GM08714 (cell line): ENCODE results near the gene TTC38.

Source experiments
- H3K4me3 ChIP-seq: fragments of 200-500 bp; sonication (Bioruptor generic); 2 replicates; pipeline ENCODE4 v1.5.1; 2014; ENCODE audit warnings: mild to moderate bottlenecking, low read length, inconsistent platforms
- ZNF274 ChIP-seq: IDR thresholded peaks from 2 replicates; pipeline ENCODE4 v1.6.1; 2012; ENCODE audit warnings: mild to moderate bottlenecking, low read depth, low read length

Gene TTC38

DNA sequence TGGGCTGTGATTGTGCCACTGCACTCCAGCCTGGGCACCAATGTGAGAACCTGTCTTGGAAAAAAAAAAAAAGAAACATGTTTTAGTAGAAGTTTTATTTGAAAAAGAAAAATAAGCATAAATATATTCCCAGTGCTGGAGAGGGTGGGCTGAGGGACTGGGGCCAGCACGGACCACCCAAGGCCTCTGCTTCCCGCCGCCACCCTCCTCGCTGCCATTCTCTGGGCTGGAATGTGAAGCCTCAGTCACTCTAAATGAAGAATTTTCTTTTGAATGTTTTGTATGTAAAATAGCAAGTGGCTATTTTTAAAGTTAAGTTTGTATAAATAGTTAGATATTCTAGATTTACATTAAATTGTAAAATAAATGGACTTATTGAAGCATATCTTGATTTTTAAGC, 62.6 kb downstream of the TTC38 start:
- TF ChIP-seq ZNF274 = no peak
- H3K4me3 ChIP-seq = no peak overlapping the region

DNA sequence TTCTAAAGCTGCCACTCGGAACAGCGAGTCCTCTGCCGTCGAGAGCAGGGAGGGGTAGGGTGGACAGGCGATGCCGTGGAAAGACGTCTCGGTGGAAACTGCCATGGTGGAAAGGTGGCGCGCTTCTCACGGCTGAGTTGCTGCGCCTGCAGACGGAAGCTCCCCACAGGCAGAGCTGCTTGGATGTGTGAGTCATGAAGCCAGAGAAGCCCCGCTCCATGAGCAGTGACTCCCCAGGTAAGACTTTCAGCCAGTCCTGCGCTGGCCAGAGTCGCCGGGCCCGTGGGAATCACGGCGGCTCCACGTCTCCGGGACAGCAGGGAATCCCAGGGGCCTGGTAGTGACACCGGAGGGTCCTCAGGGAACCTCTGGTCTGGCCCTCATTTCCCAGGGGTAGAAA, 63.7 kb downstream of the TTC38 start:
- no peak overlapping the region for H3K4me3 ChIP-seq
- TF ChIP-seq ZNF274 = no peak

DNA sequence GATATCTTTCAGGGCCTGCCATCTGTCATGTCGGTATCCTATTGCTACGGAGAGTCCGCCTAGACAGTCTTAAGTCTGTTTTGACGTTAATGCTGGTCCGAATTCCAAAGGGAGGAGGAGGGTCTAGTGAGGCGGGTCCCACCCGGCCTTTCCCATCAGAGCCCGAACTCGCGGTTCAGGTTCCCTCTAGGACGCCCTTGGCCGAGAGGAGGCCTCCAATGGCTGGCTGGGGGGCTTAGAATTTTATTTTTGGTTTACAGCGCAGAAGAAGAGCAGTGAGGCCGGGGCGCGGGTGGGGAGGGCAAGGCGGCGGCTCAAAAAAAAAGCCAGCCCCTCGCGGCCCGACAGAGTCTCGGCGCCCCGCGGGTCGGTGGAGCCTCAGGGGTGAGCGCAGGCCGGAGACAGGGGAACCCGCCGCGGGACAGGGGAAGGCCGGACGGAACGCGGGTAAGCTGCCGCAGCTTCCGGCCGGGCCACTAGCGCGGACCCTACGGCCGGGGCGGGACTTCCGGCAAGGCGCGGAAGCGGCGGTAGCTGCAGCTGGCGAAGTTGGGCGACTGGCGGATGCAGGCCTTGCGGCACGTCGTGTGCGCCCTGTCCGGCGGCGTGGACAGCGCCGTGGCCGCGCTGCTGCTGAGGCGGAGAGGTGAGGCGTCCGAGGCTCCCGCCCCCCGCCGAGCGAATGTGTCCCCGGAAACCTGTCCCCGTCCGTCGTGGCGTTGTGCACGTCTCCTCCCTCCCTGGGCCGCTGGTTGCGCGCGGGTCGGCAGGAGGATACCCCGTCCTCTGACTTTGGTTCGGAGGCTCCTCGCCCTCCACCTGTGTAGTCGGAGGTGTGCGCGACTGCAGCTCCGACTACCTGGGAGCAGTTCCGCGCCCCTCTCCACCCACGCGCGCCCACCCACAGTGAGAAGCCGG, 67.7 kb downstream of the TTC38 start, which contains the start of gene TRMU:
TSS of gene TRMU (plus strand) at position 514 of the 918 bp plus-strand sequence. CDS start at position 565, 51 bp downstream.
- TF ChIP-seq ZNF274 = no peak
- H3K4me3 ChIP-seq = peak within 1 kb of the TSS; percentile 94

DNA sequence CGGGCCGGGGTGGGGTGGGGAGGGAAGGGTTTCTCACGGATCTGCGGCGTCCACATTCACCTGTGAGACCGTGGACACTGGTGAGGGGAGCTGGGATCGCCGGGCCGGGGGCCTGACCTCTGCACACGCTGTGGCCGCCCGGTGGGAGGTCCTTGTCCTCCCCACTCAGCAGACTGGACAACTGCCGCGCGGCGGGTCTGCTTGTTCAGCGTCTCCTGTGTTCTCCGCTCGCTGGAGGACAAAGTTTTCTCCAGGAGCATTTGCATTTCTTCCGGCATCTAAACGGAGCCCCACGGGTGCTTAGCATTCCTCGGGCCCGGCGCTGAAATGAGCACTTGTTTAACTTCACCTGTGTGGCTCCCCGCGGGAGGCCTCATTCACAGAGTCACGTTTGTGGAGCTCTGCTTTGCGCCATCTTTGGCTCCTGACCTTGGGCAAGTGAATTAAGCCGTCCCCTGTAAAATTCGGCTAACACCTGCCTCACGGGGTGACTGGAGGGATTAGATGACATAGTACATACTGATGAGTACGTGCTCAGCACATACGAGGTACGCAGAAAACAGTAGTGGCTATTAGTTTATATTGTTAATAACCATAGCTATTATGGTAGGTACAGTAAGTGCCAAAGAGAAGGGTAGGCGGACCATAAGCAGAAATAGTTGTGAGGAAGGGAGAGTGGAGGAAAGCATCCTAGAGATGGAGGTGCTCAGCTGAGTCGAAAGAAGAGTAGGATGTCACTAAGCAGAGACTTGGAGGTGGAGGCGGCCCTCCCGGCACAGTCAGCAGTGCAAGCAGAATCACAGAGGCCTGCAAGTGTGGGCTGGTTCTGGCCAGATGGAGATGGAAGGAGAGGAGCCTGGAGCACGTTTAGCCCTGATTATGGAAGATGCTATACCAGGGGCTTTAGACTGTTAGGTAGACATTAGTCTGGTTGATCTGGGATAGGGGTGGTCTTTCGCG, 68.6 kb downstream of the TTC38 start:
- TF ChIP-seq ZNF274 = no peak
- H3K4me3 ChIP-seq = peak overlapping the region; percentile 94

DNA sequence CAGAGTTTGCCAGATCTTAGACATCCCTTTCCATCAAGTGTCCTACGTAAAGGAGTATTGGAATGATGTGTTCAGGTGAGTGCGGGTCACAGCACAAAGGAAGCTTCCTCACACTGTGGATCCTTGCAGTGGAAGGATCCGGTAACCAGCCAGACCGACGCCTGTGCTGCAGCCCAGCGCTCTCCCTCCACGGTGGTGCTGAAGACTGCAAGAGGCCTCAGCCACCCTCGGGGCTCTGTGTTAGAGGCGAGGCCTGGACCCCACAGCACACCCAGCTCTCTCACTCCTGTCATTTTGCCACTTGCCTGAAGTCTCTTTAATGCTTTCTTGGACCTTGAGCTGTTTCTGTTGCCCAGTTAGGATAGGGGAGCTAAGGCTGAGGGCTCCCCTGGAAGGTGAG, 70.1 kb downstream of the TTC38 start:
- H3K4me3 ChIP-seq = no peak overlapping the region
- TF ChIP-seq ZNF274 = no peak

DNA sequence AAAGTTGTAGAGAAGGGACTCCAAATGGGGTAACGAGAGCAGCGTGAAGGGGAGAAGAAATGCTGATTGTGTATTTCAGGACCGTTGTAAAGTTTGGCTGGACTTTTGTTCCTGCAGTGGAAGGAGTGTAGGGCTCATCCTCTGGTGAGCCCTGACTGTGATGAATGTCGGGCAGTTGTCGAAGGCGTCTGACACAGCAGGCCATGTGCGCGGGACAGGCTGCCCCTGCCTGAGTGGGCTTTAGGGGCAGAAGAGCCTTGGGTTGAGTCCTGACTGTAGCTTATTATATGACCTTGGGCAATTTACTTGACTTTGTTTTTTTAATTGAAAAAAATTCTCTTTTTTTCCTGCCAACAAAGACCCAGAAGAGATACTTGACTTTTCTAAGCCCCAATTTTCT, 70.8 kb downstream of the TTC38 start:
- H3K4me3 ChIP-seq = no peak overlapping the region
- TF ChIP-seq ZNF274 = no peak

DNA sequence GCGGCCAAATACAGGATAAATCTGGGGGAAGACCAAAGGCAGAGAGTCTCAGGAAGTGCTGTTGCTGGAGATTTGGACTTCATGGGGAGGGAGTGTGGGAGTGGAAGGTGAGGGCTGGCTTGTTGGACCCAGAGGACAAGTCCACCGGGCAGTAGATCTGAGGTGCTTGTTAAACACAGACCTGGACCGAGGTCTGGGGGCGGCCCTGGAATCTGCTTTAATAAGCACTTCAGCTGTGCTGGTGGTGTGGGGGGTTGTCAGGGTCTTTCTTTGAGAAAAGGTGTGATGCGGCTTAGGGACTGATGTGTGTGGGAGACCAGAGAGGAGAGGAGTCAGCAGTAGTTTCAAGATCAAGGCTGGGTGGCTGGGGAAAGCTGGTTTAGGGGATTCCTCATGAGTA, 72.1 kb downstream of the TTC38 start:
- no peak for TF ChIP-seq ZNF274
- no peak overlapping the region for H3K4me3 ChIP-seq

DNA sequence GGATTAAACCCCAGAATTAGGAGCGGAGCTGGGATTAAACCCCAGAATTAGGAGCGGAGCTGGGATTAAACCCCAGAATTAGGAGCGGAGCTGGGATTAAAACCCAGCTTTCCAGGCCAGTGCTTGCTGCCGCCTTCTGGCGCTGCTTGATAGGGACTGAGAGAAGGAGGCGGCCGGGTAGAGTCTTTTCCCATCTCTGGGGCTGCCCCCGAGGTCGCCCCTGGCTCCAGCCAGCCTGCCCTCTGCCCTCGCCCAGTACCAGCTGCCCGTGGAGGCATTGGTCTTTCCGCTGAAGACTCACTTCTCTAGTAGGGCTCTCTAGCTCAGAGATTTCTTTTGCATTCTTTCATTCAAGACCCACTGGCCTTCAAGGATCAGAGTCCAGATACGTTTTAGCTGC, 72.9 kb downstream of the TTC38 start:
- TF ChIP-seq ZNF274 = no peak
- no peak overlapping the region for H3K4me3 ChIP-seq
